Muscle of back (tissue), 11 donors: ENCODE data around the gene MYO7A. TPM values are rescaled to one million over a fixed set of nuclear protein-coding genes. Genes with fewer than 3 reads are reported as not detected.

Experiments used
- DNase-seq, 3 donors: peaks; one replicate each; pipeline versions ENCODE4 v3.0.0 to v3.0.0-alpha.2; 2013
- polyA plus RNA-seq, 10 donors: library from polyadenylated mRNA; unstranded; fragments of 120-200 nt; gene quantifications; one replicate each; pipeline ENCODE4 v1.2.1, GENCODE V29; 2013; ENCODE audit not compliant: insufficient read length in 10 of 10

Gene MYO7A
- polyA plus RNA-seq, 10 donors = 2.1 to 5.7 (median 3.5) TPM

GRCh38 chr11:77184136-77184860 is 56.3 kb downstream of the MYO7A start:
- DNase-seq = no peak

GRCh38 chr11:77186302-77186701 is 58.3 kb downstream of the MYO7A start:
- no peak for DNase-seq

DNA sequence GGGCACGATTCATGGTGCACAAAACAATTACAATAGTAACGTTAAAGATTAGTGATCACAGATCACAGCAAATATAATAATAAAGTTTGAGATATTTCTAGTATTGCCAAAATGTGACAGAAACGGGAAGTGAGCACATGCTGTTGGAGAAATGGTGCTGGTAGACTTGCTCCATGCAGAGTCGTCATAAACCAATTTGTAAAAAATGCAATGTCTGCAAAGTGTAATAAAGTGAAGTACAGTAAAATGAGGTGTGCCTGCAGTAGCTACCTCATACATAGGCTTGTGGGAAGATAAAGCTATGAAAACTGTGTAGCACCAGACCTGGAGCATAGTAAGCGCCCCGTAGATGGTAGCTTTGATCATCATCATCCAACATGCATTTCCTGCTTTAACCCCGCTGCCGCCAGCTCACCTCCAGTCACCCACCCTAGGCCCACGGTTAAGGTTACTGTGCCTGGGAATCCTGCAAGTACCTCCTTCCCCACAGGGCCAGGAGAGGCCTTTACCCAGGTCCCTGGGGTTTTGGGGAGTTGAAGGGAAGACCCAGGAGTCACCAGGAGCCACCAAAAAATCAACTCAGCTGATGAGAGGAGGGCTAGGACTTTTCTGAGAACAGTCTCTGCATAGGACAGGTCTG is 59.2 kb downstream of the MYO7A start:
- no peak for DNase-seq

GRCh38 chr11:77187776-77188632 is 60.0 kb downstream of the MYO7A start:
- DNase-seq = peak; percentile 73 to 89 (median 87)

GRCh38 chr11:77188633-77189491 is 60.8 kb downstream of the MYO7A start:
- no peak for DNase-seq

DNA sequence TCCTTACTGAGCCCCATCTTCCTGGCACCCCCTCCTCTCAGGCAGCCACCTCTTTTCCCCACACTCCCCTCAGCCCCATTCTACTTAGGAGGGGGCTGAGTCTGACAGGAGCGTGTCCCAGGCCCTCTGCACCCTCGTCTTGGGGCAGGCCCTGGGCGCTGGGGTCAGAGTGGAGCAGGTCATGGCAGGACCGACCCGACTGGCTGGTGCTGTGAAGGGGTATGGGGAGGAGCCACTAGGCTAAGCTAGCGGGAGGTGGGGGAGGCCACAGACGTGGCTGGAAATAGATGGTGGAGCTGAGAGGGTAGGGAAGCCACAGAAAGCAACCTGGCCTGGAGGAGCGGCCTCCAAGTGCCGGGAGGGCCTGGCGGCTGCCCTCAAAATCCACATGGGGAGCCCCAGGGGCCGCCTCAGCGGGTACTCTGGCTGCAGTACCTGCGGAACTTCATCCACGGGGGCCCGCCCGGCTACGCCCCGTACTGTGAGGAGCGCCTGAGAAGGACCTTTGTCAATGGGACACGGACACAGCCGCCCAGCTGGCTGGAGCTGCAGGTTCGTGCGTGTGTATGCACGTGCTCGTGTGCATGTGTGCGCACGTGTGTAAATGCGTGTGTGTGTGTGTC is 61.7 kb downstream of the MYO7A start:
- DNase-seq = no peak

GRCh38 chr11:77190331-77191075 is 62.5 kb downstream of the MYO7A start:
- no peak for DNase-seq

DNA sequence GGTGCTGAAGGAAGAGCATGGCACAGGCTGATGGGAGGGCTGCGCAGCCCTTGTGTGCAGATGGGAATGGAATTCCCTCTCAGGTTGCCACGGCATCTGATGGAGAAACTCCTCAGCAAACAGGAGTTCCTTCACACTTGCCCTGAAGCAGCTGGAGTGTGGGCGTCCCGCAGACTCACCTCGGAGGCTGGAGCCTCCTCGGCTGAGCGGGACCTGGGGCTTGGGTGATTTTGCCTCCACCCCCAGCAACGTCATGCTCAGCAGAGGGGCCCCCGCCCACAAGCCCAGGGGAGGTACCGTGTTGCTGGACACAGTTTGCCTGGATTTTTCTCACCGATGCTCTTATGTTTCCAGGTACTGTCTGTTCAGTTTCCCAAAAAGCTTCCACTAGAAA is 63.4 kb downstream of the MYO7A start:
- DNase-seq = no peak

GRCh38 chr11:77191823-77192495 is 63.9 kb downstream of the MYO7A start:
- DNase-seq = no peak

- no peak for DNase-seq
Measured at GRCh38 chr11:77193167-77193566, 65.1 kb downstream of the MYO7A start.

- no peak for DNase-seq
Measured at GRCh38 chr11:77193911-77194830, 66.1 kb downstream of the MYO7A start.

GRCh38 chr11:77195071-77195755 is 67.2 kb downstream of the MYO7A start:
- peak in 1 of 3 donors; percentile 43 for DNase-seq

GRCh38 chr11:77196961-77197360 is 68.9 kb downstream of the MYO7A start:
- DNase-seq = no peak

- no peak for DNase-seq
Measured at GRCh38 chr11:77197626-77198320, 69.7 kb downstream of the MYO7A start.

GRCh38 chr11:77198440-77198849 is 70.4 kb downstream of the MYO7A start:
- DNase-seq = no peak

DNA sequence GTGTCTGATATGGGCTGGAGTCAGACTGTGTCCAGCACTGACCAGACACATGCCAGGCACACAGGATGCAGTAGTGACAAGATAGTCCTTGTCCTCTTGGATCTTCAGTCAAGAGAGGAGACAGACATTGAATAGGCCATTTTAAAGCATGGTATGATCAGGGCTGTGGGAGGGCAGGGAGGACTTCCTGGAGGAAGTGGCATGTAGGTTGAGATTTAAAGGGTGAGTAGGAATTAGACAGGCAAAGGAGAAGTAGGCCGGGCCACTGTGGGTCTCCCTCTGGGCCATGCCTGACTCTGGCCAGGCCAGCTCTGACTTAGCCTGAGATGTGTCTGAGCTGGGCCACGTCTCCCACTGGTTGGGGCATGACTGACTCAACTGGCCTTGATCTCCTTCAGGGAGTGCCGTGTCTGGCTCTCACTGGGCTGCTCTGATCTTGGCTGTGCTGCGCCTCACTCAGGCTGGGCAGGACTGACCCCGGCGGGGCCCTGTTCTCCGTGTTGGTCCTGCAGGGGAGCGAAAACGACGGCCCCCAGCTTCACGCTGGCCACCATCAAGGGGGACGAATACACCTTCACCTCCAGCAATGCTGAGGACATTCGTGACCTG is 71.2 kb downstream of the MYO7A start:
- no peak for DNase-seq
